ENCODE data around the gene MACROD2.

Gene MACROD2

DNA sequence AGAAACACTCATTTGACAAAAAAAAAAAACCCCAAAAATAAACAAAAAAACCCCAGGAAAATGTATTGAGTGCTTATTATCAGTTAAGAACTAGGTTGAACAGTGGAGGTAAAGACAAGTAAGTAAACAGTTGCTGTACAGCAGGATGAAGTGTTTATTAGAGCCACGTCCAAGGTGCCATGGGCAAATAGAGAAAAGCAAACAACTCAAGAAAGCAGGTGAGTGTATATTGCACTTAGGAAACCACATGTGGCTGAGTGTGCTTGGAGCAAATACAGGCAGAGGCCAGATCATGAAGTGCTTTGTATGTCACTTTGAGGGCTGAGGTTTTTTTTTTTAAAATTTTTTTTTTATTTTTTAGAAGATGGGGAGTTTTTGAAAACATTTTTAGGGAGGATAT, 98.3 kb downstream of the MACROD2 start:
- Histone ChIP-seq H2AFZ (no peak overlapping the region), H3K4me1 (no peaks in the 10 kb centered on the region), H3K36me3 (ENCODE audit: control insufficient read depth, insufficient read depth, low read length) (no peaks in the 10 kb centered on the region), H3K79me2 (no peaks in the 10 kb centered on the region), H3K27ac (no peak overlapping the region), H3K4me2 (ENCODE audit: low read length) (no peak overlapping the region), H3K9ac (no peak overlapping the region), H3K27me3 (ENCODE audit: control insufficient read depth, insufficient read depth, low read length) (no peaks in the 10 kb centered on the region), H3K9me3 (ENCODE audit: control insufficient read depth, low read length) (no peaks in the 10 kb centered on the region), H3K4me3 (ENCODE audit: low read depth, low read length) (no peak overlapping the region)
- no peak for TF ChIP-seq CTCF (IDR thresholded peaks at IDR 0.05)

DNA sequence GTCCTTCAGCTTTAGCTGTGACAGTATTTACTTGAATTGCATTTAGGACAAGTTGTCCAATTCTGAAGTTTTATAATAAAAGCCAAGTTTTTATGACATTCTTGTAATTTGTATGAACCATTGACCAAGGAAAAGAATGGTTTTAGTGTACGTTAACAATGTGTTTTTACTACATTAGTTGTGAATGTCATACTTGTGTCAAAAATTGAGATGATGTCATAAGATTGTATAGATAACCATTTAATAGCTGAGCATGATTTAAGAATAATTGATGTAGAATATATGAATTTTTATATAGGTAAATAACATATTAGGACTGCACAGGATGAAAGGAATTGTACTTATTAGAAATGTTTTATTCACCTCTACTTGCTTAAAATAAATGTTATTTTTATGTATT, 102.9 kb downstream of the MACROD2 start:
- Histone ChIP-seq H2AFZ (no peak overlapping the region), H3K9ac (no peak overlapping the region)

DNA sequence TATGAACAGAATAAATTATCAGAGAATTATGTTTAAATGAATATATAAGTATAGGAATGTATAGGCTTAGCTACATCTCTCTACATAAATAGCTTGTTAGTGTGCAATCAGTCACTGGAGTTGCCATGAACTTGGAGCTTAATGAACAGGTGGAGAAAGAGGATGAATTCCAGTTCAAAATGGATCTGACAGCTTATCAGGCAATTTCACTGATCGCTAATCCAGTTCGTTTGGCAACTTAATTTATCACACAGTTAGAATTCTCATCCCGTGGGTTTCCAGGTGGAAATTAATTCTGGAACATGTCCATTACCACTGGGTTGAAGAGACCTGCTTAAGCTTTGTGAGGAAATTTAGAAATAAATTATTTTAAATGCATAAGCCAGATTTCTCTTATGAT, 118.1 kb downstream of the MACROD2 start:
- Histone ChIP-seq H3K4me1 (no peaks in the 10 kb centered on the region), H3K4me2 (ENCODE audit: low read length) (no peak overlapping the region), H3K27ac (no peak overlapping the region), H3K27me3 (ENCODE audit: control insufficient read depth, insufficient read depth, low read length) (no peaks in the 10 kb centered on the region), H3K36me3 (ENCODE audit: control insufficient read depth, insufficient read depth, low read length) (no peaks in the 10 kb centered on the region), H3K4me3 (ENCODE audit: low read depth, low read length) (no peak overlapping the region), H3K9me3 (ENCODE audit: control insufficient read depth, low read length) (peaks cover 3% of the 10 kb centered on the region), H3K9ac (no peak overlapping the region), H2AFZ (no peak overlapping the region), H3K79me2 (no peaks in the 10 kb centered on the region)
- TF ChIP-seq CTCF (IDR thresholded peaks at IDR 0.05), result no peak

More for the DNA sequence above, 102.9 kb downstream of the MACROD2 start:
- Histone ChIP-seq H3K4me1 (no peaks in the 10 kb centered on the region), H3K36me3 (ENCODE audit: control insufficient read depth, insufficient read depth, low read length) (no peaks in the 10 kb centered on the region), H3K79me2 (no peaks in the 10 kb centered on the region), H3K27ac (no peak overlapping the region), H3K27me3 (ENCODE audit: control insufficient read depth, insufficient read depth, low read length) (no peaks in the 10 kb centered on the region), H3K4me3 (ENCODE audit: low read depth, low read length) (no peak overlapping the region), H3K4me2 (ENCODE audit: low read length) (no peak overlapping the region), H3K9me3 (ENCODE audit: control insufficient read depth, low read length) (no peaks in the 10 kb centered on the region)
- no peak for TF ChIP-seq CTCF (IDR thresholded peaks at IDR 0.05)

GRCh38 chr20:14114065-14114704, 118.9 kb downstream of the MACROD2 start:
- TF ChIP-seq CTCF (IDR thresholded peaks at IDR 0.05), result no peak
- Histone ChIP-seq H3K9ac (no peak overlapping the region), H3K4me3 (ENCODE audit: low read depth, low read length) (no peak overlapping the region), H3K27me3 (ENCODE audit: control insufficient read depth, insufficient read depth, low read length) (no peaks in the 10 kb centered on the region), H3K9me3 (ENCODE audit: control insufficient read depth, low read length) (peaks cover 3% of the 10 kb centered on the region), H3K36me3 (ENCODE audit: control insufficient read depth, insufficient read depth, low read length) (no peaks in the 10 kb centered on the region), H3K79me2 (no peaks in the 10 kb centered on the region), H3K4me1 (no peaks in the 10 kb centered on the region), H2AFZ (no peak overlapping the region), H3K4me2 (ENCODE audit: low read length) (no peak overlapping the region), H3K27ac (no peak overlapping the region)

GRCh38 chr20:14116037-14116436, 120.7 kb downstream of the MACROD2 start:
- Histone ChIP-seq H3K36me3 (ENCODE audit: control insufficient read depth, insufficient read depth, low read length) (no peaks in the 10 kb centered on the region), H3K27me3 (ENCODE audit: control insufficient read depth, insufficient read depth, low read length) (no peaks in the 10 kb centered on the region), H3K4me3 (ENCODE audit: low read depth, low read length) (no peak overlapping the region), H3K79me2 (no peaks in the 10 kb centered on the region), H3K9me3 (ENCODE audit: control insufficient read depth, low read length) (peaks cover 3% of the 10 kb centered on the region), H3K4me1 (no peaks in the 10 kb centered on the region), H2AFZ (no peak overlapping the region), H3K4me2 (ENCODE audit: low read length) (no peak overlapping the region), H3K27ac (no peak overlapping the region), H3K9ac (no peak overlapping the region)
- TF ChIP-seq CTCF (IDR thresholded peaks at IDR 0.05), result no peak

Data from parathyroid adenoma (tissue), 2 donors.